GM13976 (cell line): Measurements from ENCODE around the gene DISP1.

ENCODE experiments used
- DNase-seq: peaks from one replicate; pipeline ENCODE4 v3.0.0; 2012; ENCODE audit warnings: low spot score
- in situ Hi-C: fragments of 300-500 bp; cut with MboI; formaldehyde crosslinking; loops from one replicate; pipeline ENCODE4 v1.12.0; 2022; ENCODE audit warnings: low sequenced_read_pairs, mixed read lengths, inconsistent platforms; ENCODE audit not compliant: unreplicated experiment
- TF ChIP-seq, protein P1 (sequence below): IDR thresholded peaks from 2 replicates; pipeline ENCODE4 v1.5.1; 2012; ENCODE audit warnings: borderline replicate concordance, mild to moderate bottlenecking; ENCODE audit not compliant: insufficient read depth; ENCODE audit errors: extremely low read depth, missing control alignments, control extremely low read depth

Gene DISP1

GRCh38 chr1:222821239-222821638 is 6.4 kb downstream of the DISP1 start:
- TF ChIP-seq, protein P1, sequence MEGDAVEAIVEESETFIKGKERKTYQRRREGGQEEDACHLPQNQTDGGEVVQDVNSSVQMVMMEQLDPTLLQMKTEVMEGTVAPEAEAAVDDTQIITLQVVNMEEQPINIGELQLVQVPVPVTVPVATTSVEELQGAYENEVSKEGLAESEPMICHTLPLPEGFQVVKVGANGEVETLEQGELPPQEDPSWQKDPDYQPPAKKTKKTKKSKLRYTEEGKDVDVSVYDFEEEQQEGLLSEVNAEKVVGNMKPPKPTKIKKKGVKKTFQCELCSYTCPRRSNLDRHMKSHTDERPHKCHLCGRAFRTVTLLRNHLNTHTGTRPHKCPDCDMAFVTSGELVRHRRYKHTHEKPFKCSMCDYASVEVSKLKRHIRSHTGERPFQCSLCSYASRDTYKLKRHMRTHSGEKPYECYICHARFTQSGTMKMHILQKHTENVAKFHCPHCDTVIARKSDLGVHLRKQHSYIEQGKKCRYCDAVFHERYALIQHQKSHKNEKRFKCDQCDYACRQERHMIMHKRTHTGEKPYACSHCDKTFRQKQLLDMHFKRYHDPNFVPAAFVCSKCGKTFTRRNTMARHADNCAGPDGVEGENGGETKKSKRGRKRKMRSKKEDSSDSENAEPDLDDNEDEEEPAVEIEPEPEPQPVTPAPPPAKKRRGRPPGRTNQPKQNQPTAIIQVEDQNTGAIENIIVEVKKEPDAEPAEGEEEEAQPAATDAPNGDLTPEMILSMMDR = no peak
- no peak for DNase-seq

DNA sequence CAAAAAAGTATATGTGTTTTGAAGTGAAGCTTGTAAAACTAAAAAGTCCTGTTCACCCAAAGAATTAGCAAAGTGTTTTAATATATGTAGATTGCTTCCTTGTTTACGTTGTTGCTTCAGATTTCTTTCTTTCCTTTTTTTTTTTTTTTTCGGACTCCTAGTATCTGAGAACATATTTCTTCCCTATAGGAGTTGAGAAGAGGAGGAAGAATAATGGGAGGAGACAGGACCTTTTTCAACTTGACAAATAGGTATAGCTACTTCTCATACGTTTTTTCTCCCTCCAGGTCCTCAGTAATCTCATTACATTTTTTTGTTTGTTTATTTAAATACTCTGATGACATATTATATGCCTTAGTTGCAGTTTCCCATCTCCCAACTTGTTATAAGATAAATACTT is 8.9 kb downstream of the DISP1 start:
- TF ChIP-seq, protein P1 = no peak
- no peak for DNase-seq
- in situ Hi-C loops = no loop called here

More at GRCh38 chr1:222821239-222821638, 6.4 kb downstream of the DISP1 start:
- in situ Hi-C loops = no loop called here

DNA sequence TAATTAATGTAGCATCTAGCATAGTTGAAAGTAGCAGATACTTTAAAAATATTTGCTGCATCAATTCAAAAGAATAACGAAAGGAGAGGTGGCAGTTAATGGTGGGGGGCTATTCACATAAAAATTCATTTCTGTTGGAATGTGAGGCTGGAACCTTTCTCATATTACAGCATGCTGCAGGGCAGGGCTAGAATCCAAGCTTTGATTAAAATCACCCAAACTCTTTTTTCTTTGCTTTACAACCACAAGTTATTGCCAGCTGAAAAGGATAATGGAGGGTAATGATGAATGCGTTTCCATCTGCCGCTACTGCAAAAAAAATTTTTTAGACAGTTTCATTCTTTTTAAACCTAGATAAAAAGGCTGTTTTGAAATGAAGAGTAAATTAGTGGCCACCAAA is 9.8 kb downstream of the DISP1 start:
- TF ChIP-seq, protein P1 = no peak
- in situ Hi-C loops = no loop called here
- no peak for DNase-seq

DNA sequence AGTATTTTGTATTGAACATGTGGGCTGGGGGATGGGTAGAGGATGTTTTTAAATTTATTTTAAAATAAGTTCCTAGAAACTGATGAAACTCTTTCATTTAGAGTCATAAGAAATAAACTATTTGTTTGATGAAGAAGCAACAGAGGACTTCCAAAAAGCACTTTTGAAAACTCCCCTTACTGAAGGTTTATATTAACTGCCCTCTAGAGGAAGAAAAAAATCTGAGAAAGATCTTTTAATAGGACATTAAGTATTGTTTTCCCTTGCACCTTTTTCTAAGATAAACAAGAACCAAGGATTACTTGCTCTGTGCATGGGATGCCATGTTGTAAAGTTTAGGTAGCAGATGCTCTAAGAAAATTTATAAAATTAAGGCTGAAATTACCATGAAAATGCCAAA is 14.1 kb downstream of the DISP1 start:
- TF ChIP-seq, protein P1 = no peak
- in situ Hi-C loops = no loop called here
- DNase-seq = no peak

DNA sequence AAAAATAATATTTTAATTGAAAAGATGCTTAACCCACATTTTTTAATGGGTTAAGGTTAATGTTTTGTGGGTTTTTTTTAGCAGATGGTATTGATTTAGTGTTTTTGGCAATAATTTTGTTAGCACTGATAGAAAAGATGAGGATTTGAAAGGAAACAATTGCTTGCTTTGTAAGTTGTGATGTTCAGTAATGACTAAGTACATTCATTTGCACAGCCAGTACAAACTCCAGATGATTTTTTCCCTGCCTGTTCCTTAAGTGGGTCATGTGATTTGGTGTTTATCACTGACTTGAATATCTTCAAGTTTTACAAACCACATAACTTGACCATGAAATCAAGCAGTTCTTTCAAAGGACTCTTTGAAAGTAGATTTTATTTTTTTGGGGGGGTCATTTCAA is 15.0 kb downstream of the DISP1 start:
- no peak for DNase-seq
- in situ Hi-C loops = no loop called here
- TF ChIP-seq, protein P1 = no peak

DNA sequence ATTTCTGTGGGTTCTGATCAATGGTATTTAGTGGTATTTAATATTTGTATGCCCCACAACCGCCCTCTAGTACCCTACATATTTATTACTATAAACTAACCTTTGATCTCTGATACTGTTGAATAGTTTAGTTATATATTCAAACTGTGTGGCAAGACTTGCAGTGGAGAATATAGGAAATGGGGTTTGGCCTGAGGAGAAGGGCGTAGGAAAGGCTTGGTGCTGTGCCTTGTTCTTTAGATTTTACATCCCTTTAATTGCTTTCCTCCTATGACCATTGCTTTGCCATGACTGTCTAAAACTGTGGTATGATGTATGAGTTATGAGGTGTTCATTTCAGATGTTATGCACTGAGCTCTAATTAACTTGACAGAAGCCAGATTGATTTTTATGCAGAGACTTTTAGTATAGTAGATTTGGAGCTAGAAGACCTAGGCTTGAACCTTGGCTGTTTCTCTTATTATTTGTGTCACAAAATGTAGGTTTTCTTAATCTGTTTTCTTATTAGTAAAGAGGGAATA is 18.6 kb downstream of the DISP1 start:
- TF ChIP-seq, protein P1 = no peak
- DNase-seq = no peak
- in situ Hi-C loops = no loop called here
